ENCODE results near the gene CMTM5.

DNA sequence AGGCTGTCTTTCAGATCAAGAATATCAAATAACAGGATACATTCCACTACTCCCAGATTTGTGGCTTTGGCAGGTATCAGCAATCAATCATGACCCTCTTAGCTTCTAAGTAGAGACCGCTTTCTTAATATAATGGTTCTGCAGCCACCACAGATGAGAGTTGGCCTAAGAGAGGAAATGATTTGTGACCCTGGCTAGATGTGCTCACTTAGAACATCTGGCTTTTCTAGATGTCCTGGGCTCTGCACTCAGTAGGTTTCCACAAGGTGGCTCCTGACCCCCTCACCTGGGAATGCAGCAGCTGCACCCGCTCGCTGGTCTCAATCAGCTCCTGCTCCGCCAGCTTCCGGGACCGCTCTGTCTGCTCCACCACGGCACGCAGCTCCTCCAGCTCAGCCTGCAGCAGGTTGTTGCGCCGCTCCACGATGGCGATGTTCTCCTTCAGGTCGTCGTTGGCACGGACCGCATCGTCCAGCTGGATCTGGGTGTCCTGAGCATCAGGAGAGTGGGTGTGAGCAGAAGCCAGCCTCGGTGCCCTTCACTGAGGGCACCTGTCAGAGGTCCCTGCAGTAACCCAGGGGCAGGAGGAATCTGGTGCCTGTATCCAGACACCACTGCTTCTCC is 8.9 kb downstream of the CMTM5 start:
- TF ChIP-seq EZH2phosphoT487 (IDR thresholded peaks at IDR 0.05; ENCODE audit: low read depth) = no peak
- TF ChIP-seq, protein P1, sequence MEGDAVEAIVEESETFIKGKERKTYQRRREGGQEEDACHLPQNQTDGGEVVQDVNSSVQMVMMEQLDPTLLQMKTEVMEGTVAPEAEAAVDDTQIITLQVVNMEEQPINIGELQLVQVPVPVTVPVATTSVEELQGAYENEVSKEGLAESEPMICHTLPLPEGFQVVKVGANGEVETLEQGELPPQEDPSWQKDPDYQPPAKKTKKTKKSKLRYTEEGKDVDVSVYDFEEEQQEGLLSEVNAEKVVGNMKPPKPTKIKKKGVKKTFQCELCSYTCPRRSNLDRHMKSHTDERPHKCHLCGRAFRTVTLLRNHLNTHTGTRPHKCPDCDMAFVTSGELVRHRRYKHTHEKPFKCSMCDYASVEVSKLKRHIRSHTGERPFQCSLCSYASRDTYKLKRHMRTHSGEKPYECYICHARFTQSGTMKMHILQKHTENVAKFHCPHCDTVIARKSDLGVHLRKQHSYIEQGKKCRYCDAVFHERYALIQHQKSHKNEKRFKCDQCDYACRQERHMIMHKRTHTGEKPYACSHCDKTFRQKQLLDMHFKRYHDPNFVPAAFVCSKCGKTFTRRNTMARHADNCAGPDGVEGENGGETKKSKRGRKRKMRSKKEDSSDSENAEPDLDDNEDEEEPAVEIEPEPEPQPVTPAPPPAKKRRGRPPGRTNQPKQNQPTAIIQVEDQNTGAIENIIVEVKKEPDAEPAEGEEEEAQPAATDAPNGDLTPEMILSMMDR (IDR thresholded peaks at IDR 0.05; ENCODE audit: low read depth, low read length) = no peak

Measured in OCI-LY3 (cell line).